SK-N-SH (cell line): ENCODE results near the gene BMP6.

Source experiments
- CTCF ChIP-seq: fragments of 200-600 bp; sonication (generic); IDR thresholded peaks from 2 replicates; pipeline ENCODE4 v1.6.1; 2017; ENCODE audit warnings: antibody characterized with exemption, mild to moderate bottlenecking, moderate library complexity
- YY1 ChIP-seq: IDR thresholded peaks from 2 replicates; pipeline ENCODE4 v1.4.0; 2012; ENCODE audit warnings: low read depth, mild to moderate bottlenecking

- TF ChIP-seq CTCF (no peak), YY1 (no peak)
Observed at GRCh38 chr6:7731294-7731693, 5.4 kb downstream of the BMP6 start.
